Measurements from ENCODE around the gene LRRC45. TPM values are rescaled to one million over a fixed set of nuclear protein-coding genes. Genes with fewer than 3 reads are reported as not detected.

The LRRC45 gene
- total and polyA plus RNA-seq, 12 donors: 1.2 to 24.5 (median 12.6) TPM

GRCh38 chr17:81992306-81993102 lies 30.6 kb upstream of the LRRC45 start:
- Histone ChIP-seq H3K4me1 (replicated peaks in 1 of 2) (peaks cover 8 to 19% of the 10 kb centered on the region in 2 donors), H3K27me3 (no peaks in the 10 kb centered on the region), H3K27ac (peak overlapping the region in 4 of 5 donors; percentile 5 to 83 (median 61)), H3K9me3 (replicated peaks in 1 of 3) (no peaks in the 10 kb centered on the region), H3K36me3 (replicated peaks in 1 of 2) (no peaks in the 10 kb centered on the region), H3K4me3 (no peak overlapping the region)
- DNase-seq: no peak
- 75 to 89% (median 81%) methylated on average over 6 to 31 of the region's 31 CpGs for WGBS, 4 donors
- TF ChIP-seq POLR2A (IDR thresholded peaks at IDR 0.05) (no peak), CTCF (IDR thresholded peaks at IDR 0.05) (no peak)
- intact Hi-C loops (cut with DNase I): no loop called here

- WGBS, 4 donors: 94 to 100% (median 95%) methylated on average over 9 to 37 of the region's 37 CpGs
- Histone ChIP-seq H3K27me3 (no peaks in the 10 kb centered on the region), H3K9me3 (replicated peaks in 1 of 3) (no peaks in the 10 kb centered on the region), H3K4me3 (no peak overlapping the region), H3K36me3 (replicated peaks in 1 of 2) (no peaks in the 10 kb centered on the region), H3K27ac (no peak overlapping the region), H3K4me1 (replicated peaks in 1 of 2) (peaks cover 8 to 19% of the 10 kb centered on the region in 2 donors)
- TF ChIP-seq CTCF (IDR thresholded peaks at IDR 0.05) (no peak), POLR2A (IDR thresholded peaks at IDR 0.05) (no peak)
- no peak for DNase-seq
- intact Hi-C loops (cut with DNase I): no loop called here
These were observed 29.1 kb upstream of the LRRC45 start for GRCh38 chr17:81993729-81994592.

- intact Hi-C loops (cut with DNase I): no loop called here
- Histone ChIP-seq H3K9me3 (replicated peaks in 1 of 3) (no peaks in the 10 kb centered on the region), H3K27ac (no peak overlapping the region), H3K4me1 (replicated peaks in 1 of 2) (peaks cover 8 to 19% of the 10 kb centered on the region in 2 donors), H3K36me3 (replicated peaks in 1 of 2) (no peaks in the 10 kb centered on the region), H3K27me3 (no peaks in the 10 kb centered on the region), H3K4me3 (no peak overlapping the region)
- 80 to 89% (median 86%) methylated on average over 32 to 39 of the region's 39 CpGs for WGBS, 4 donors
- TF ChIP-seq POLR2A (IDR thresholded peaks at IDR 0.05): no peak
- no peak for TF ChIP-seq CTCF (IDR thresholded peaks at IDR 0.05)
- DNase-seq: no peak
These were observed 28.3 kb upstream of the LRRC45 start for GRCh38 chr17:81994593-81995462.

All from adrenal gland (tissue), 12 donors.